Occipital lobe (tissue), 2 donors: ENCODE data around the gene TERT. TPM values are rescaled to one million over a fixed set of nuclear protein-coding genes. Genes with fewer than 3 reads are reported as not detected.
"Not testable (repeated sequence)": the region's sequence is repeated elsewhere in the genome, so short reads cannot be mapped to it uniquely, and the experiment has no call there.

ENCODE experiments used
- DNase-seq: peaks from one replicate; lab custom pipeline; 2025; lab: John Stamatoyannopoulos, UW
- total RNA-seq: library from RNA; depleted of rRNA; stranded (reverse); fragments of >200 nt; gene quantifications from one replicate; pipeline ENCODE4 v1.2.3, GENCODE V29; 2014

The TERT gene
- total RNA-seq, result not detected

DNA sequence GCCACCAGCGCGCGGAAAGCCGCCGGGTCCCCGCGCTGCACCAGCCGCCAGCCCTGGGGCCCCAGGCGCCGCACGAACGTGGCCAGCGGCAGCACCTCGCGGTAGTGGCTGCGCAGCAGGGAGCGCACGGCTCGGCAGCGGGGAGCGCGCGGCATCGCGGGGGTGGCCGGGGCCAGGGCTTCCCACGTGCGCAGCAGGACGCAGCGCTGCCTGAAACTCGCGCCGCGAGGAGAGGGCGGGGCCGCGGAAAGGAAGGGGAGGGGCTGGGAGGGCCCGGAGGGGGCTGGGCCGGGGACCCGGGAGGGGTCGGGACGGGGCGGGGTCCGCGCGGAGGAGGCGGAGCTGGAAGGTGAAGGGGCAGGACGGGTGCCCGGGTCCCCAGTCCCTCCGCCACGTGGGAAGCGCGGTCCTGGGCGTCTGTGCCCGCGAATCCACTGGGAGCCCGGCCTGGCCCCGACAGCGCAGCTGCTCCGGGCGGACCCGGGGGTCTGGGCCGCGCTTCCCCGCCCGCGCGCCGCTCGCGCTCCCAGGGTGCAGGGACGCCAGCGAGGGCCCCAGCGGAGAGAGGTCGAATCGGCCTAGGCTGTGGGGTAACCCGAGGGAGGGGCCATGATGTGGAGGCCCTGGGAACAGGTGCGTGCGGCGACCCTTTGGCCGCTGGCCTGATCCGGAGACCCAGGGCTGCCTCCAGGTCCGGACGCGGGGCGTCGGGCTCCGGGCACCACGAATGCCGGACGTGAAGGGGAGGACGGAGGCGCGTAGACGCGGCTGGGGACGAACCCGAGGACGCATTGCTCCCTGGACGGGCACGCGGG lies at the start of gene TERT:
Gene TERT, minus strand, starts transcription at position 234 of the 815 bp plus-strand sequence. Its CDS starts 79 bp downstream, at position 155.
- no peak for DNase-seq

- no peak for DNase-seq
Observed at GRCh38 chr5:1343931-1344901, 49.3 kb upstream of the TERT start.

- no peak for DNase-seq
Observed at GRCh38 chr5:1343315-1343751, 48.5 kb upstream of the TERT start.

DNA sequence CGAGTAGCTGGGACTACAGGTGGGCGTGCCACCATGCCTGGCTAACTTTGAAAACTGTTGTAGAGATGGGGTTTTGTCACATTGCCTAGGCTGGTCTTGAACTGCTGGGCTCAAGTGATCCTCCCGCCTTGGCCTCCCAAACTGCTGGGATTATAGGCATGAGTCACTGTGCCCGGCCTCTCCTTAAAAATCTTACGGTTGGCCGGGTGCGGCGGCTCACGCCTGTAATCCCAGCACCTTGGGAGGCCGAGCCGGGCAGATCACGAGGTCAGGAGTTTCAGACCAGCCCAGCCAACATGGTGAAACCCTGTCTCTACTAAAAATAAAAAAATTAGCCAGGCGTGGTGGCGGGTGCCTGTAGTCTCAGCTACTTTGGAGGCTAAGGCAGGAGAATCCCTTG lies 47.8 kb upstream of the TERT start:
- DNase-seq, result not testable (repeated sequence)

- no peak for DNase-seq
Observed at GRCh38 chr5:1342268-1342667, 47.4 kb upstream of the TERT start.

DNA sequence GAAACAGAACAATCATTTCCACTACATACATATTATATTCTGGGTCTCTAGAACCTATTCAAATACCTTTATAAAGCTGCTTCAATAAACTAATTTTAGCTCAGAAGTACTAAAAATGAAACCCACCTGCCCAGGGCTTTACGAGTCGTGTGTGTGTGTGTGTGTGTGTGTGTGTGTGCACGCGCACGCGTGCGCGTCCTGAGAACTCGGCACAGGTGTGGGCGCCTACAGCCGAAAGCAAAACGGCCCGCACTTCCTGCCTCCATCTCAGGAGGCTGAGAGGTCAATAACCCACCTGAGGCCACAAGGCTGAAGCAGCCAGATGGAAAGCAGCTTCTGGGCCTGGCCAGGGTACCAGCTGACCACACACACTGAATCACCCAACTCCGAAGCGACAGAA lies 47.0 kb upstream of the TERT start:
- no peak for DNase-seq

DNA sequence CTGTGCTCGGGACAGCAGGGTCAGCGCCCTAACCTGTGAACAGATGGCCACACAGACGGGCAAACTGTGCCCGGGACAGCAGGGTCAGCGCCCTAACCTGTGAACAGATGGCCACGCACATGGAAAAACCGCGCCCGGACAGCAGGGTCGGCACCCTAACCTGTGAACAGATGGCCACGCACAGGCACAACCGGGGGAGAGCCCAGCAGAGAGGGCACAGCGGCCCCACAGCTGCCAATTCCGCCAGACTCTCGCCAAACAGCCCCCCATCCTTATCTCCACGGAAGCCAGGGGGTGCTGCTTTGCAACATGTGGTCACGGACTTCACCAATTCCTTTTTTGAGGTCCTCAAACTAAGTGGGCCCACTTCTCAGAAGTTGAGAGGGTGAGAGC lies 44.9 kb upstream of the TERT start:
- not testable (repeated sequence) for DNase-seq

- not testable (repeated sequence) for DNase-seq
Observed at GRCh38 chr5:1339139-1339817, 44.4 kb upstream of the TERT start.

DNA sequence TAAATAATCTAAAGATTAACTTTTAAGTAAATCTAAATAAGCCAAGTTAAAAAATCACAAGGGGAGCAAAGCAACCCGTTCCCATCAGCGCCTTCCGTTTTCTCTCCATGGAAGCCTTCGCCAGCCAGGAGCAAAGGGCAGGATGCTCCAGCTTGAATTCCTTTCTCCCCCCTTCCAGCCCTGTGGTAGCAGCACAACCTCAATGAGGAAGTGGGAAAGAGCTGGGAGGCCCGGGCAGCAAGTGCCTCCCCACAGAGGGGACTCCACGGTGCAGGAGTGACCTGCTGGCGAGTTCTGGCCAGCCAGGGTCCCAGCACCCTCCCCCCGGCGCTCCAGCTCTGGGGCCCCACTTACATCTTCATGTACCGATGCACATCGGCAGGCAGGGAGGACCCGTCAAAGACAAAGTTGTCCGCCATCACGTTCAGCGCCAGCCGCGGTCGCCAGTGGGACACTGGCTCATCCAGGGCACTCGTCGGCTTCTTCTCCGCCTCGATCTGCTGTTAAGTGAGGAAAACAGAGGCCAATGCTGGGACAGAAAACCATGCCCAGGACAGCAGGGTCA lies 43.7 kb upstream of the TERT start:
- no peak for DNase-seq

- no peak for DNase-seq
Observed at GRCh38 chr5:1338196-1338490, 43.3 kb upstream of the TERT start.

DNA sequence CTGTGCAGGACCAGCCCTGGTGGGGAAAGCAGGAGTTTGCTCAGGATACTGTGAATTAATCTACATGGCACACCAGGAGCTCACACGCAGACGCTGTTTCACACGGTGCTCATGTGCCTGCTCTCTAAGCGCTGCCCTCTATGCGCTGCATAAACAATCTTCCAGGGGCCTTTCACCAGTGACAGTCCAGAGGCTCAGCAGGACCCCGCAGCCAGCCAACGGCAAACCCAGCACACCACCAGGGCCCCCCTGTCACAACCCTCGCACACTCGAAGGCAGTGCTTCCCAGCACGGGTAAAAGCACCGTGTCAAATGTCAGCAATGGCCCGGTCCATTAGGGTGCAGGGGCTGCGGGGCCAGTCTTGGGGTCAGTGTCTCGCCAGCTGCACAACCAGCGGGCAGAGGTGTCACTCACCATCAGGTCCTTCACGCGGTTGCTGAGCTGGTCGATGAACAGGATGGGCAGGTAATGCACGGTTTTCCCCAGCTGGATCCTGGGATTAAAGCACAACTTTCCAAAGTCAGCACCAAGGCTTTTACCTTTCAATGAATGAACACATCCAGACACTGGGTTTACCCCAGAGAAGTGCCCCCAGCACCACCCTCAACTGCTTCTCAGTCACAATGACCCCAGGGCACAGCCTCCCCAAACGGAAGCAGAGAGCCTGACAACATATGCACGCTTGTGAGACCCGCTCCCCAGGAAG lies 42.8 kb upstream of the TERT start:
- DNase-seq, result no peak

- DNase-seq, result no peak
Observed at GRCh38 chr5:1336749-1337488, 42.1 kb upstream of the TERT start.

GRCh38 chr5:1336106-1336561 lies 41.3 kb upstream of the TERT start:
- DNase-seq, result no peak

DNA sequence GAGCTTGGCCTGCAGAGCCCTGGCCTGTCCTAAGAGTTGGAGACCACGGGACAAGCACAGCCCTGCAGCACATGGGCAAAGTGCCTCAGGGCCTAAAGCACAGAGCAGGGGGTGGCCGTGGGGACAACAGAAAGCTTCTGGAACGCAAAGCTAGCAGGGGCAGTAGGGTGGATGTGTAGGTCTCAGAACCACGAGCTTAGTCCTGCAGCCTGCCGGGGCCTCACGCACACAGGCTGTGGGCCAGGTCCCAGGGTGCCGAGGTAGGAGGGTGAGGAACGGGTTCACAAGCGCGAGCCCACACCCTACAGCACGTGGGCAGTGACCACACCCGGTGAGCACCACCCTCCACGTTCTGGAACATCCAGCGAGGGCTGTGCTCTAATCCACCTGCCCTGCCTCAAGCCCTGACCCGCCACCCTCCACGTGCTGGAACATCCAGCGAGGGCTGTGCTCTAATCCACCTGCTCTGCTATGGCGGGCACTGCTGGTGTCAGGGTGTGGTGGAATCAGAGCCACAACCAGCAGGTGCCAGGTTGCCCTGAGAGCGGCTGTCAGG lies 40.8 kb upstream of the TERT start:
- no peak for DNase-seq

DNA sequence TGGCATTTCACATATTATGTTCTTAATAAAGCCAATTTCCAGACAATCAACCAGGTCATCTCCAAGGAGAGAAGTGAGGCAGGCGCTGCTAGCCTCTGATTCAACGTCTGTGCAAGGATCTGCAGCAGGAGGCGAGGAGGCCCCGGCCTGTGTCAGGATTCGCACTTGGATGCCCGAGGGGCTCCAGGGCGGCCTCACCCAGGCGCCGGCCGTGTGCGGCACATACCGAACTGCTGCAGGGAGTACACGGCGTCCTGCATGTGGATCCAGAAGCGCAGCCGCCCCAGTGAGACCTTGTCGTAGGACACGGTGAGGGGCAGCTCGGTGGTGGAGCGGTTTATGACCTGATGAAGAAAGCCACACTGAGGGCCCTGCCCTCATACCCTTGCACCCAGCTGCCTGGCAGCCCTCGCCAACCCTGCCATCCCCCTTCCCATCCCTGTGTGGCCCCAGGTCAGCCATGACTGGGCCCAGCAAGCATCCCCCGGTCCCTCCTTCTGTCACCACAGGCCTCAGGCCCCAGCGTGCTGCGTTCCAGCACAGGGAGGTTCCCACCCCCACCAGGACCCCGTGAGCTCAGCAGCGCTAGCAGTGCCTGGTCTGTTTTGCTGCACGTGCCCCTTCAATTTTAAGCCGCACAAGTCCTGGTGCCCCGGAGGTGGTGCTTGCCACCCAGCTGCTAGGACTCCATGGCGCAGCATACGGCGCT lies 40.1 kb upstream of the TERT start:
- no peak for DNase-seq

DNA sequence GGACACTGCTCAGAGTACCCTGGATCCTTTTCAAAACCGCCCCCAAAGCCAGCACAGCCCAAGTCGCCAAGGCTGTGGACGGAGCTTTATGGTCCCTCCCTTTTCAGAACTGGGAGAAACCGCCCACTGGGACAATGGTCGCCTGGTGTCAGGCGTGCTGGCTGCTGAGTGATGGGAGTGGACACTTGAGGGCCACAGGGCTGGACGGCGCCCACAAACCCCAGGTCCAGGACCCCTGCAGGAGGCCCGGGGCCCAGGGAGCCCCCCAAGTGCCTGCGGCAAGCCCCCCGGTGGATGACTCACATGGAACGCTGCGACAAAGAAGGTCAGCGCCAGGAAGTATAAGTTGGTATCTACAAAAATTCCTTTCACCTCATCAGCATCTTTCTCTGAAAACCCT lies 39.1 kb upstream of the TERT start:
- no peak for DNase-seq

- DNase-seq, result not testable (repeated sequence)
Observed at GRCh38 chr5:1333286-1333685, 38.4 kb upstream of the TERT start.

DNA sequence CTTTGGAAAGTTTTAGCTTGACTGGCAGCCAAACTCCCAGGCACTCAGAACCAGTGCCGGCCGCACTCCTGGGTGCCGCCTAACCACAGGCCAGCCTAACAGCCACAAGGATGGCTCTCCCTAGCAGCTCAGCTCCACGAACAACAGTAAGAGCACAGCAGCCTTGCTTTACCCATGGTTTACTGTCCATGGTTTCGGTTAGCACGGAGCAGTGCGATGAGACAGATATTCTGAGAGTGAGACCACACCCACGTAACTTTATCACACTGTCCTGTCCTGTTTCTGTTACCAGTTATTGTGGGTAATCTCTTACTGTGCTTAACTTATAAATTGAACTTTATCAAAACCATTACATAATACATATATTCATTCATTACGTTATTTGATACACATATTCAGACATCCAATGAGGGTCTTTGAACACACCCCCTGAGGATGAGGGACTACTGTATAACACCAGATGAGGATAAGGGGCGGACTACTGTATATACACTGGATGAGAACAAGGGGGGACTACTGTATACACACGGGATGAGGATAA lies 37.7 kb upstream of the TERT start:
- no peak for DNase-seq

DNA sequence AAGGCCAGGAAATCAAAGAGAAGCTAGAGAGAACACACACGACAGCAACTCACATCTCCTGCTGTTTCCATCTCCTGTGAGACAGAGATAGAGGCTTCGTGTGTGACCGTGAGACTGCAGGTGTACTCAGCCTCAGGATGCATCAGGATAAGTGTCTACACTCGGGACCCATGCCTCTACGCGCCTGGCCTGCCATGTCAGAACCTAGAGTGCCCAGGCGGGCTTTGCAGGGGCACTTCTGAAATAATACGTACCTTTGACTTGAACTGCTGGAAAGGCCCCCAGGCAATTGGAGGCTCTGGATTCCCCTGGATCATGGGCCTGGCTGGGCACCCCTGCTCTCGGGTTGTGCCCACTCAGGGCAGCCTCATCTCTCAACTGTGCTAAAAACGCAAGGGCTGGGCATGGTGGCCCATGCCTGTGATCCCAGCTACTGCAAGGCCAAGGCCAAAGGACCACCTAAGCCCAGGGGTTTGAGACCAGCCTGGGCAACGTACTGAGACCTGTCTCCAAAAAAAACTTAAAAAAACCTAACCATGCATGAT lies 37.1 kb upstream of the TERT start:
- DNase-seq, result no peak
